Left forelimb (tissue), 1 donor: ENCODE measurements around the gene DISP3.

ENCODE experiments used
- DNase-seq: peaks from one replicate; pipeline ENCODE4 v3.0.0-alpha.2; 2018; ENCODE audit warnings: low spot score

The DISP3 gene

GRCh38 chr1:11487196-11487751 lies 8.3 kb downstream of the DISP3 start:
- no peak for DNase-seq

- no peak for DNase-seq
Measured at GRCh38 chr1:11488201-11488770, 9.3 kb downstream of the DISP3 start.

GRCh38 chr1:11488966-11489625 lies 10.1 kb downstream of the DISP3 start:
- DNase-seq: no peak

GRCh38 chr1:11492235-11492634 lies 13.3 kb downstream of the DISP3 start:
- DNase-seq: no peak

GRCh38 chr1:11493972-11494655 lies 15.2 kb downstream of the DISP3 start:
- DNase-seq: no peak

- peak; percentile 9 for DNase-seq
Measured at GRCh38 chr1:11494771-11495170, 15.8 kb downstream of the DISP3 start.

- DNase-seq: no peak
Measured at GRCh38 chr1:11495579-11495978, 16.6 kb downstream of the DISP3 start.

GRCh38 chr1:11496551-11497080 lies 17.7 kb downstream of the DISP3 start:
- no peak for DNase-seq

GRCh38 chr1:11498956-11499594 lies 20.1 kb downstream of the DISP3 start:
- no peak for DNase-seq

- peak; percentile 38 for DNase-seq
Measured at GRCh38 chr1:11499601-11500331, 20.8 kb downstream of the DISP3 start.

GRCh38 chr1:11500881-11501280 lies 21.9 kb downstream of the DISP3 start:
- DNase-seq: peak; percentile 18

- peak; percentile 68 for DNase-seq
Measured at GRCh38 chr1:11501491-11501897, 22.5 kb downstream of the DISP3 start.

GRCh38 chr1:11501906-11502485 lies 23.0 kb downstream of the DISP3 start:
- DNase-seq: peak; percentile 50

GRCh38 chr1:11502516-11502915 lies 23.6 kb downstream of the DISP3 start:
- peak; percentile 49 for DNase-seq

- DNase-seq: peak; percentile 15
Measured at GRCh38 chr1:11504599-11504998, 25.6 kb downstream of the DISP3 start.

GRCh38 chr1:11505591-11506538 lies 26.9 kb downstream of the DISP3 start:
- DNase-seq: no peak

- peak; percentile 2 for DNase-seq
Measured at GRCh38 chr1:11507309-11507708, 28.4 kb downstream of the DISP3 start.

- DNase-seq: no peak
Measured at GRCh38 chr1:11513681-11514080, 34.7 kb downstream of the DISP3 start.

- peak; percentile 36 for DNase-seq
Measured at GRCh38 chr1:11514366-11514765, 35.4 kb downstream of the DISP3 start.
